Mesothelial cell of epicardium (in vitro differentiated cells): ENCODE results near the gene ATP13A2. TPM values are rescaled to one million over a fixed set of nuclear protein-coding genes. Genes with fewer than 3 reads are reported as not detected.

Experiments
- DNase-seq, 2 experiments: peaks; one replicate each; pipeline ENCODE4 v3.0.0; 2021; ENCODE audit warnings: low spot score in 2 of 2; ENCODE audit not compliant: unreplicated experiment in 2 of 2
- H3K27ac Mint-ChIP-seq: 2 replicates; pipeline ENCODE4 v1.8.0; 2021; ENCODE audit warnings: mixed read lengths
- H3K27me3 Mint-ChIP-seq: 2 replicates; pipeline ENCODE4 v1.8.0; 2021; ENCODE audit warnings: low read depth, mixed read lengths
- H3K36me3 Mint-ChIP-seq: 2 replicates; pipeline ENCODE4 v1.8.0; 2021; ENCODE audit warnings: mixed read lengths
- H3K4me1 Mint-ChIP-seq: 2 replicates; pipeline ENCODE4 v1.8.0; 2021; ENCODE audit warnings: mixed read lengths
- H3K4me3 Mint-ChIP-seq: 2 replicates; pipeline ENCODE4 v1.8.0; 2021; ENCODE audit warnings: mild to moderate bottlenecking, moderate library complexity, mixed read lengths
- H3K9me3 Mint-ChIP-seq: 2 replicates; pipeline ENCODE4 v1.8.0; 2021; ENCODE audit warnings: mixed read lengths
- total RNA-seq: library from RNA; stranded (reverse); gene quantifications from 3 replicates; pipeline ENCODE4 v1.2.1, GENCODE V29; 2021
- TF ChIP-seq, protein P1 (sequence below): fragments of 200-600 bp; sonication (generic); IDR thresholded peaks from one replicate; pipeline ENCODE4 v1.5.0; 2021; ENCODE audit warnings: antibody characterized with exemption; ENCODE audit not compliant: unreplicated experiment

Gene ATP13A2
- total RNA-seq, 1 donor from 2014 or later, result 57.8 TPM

DNA sequence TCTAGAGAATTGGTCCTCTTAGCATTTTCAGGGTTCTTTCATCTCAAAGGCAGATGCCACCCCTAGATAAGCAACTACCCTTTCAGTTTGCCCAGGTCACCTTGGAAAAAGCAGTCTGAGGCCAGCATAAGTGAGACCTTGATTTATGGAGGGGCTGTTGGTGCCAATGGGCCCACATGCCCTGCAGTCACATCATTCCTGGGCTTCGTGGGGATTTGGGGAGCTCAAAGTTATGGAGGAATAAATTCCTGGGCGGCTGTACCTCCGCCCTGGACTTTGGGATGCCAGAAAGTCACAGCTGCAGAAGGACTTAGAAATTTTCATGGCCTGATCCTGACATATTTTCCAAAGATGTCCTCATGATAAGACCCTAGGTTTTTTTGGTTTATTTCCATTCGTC is 44.8 kb upstream of the ATP13A2 start:
- H3K4me3 Mint-ChIP-seq, result no peak overlapping the region
- H3K36me3 Mint-ChIP-seq, result no peaks in the 10 kb centered on the region
- H3K27ac Mint-ChIP-seq, result no peak overlapping the region
- no peak for DNase-seq
- H3K9me3 Mint-ChIP-seq, result no peaks in the 10 kb centered on the region
- H3K27me3 Mint-ChIP-seq, result peaks cover 5% of the 10 kb centered on the region
- peaks cover 17% of the 10 kb centered on the region for H3K4me1 Mint-ChIP-seq
- TF ChIP-seq, protein P1, sequence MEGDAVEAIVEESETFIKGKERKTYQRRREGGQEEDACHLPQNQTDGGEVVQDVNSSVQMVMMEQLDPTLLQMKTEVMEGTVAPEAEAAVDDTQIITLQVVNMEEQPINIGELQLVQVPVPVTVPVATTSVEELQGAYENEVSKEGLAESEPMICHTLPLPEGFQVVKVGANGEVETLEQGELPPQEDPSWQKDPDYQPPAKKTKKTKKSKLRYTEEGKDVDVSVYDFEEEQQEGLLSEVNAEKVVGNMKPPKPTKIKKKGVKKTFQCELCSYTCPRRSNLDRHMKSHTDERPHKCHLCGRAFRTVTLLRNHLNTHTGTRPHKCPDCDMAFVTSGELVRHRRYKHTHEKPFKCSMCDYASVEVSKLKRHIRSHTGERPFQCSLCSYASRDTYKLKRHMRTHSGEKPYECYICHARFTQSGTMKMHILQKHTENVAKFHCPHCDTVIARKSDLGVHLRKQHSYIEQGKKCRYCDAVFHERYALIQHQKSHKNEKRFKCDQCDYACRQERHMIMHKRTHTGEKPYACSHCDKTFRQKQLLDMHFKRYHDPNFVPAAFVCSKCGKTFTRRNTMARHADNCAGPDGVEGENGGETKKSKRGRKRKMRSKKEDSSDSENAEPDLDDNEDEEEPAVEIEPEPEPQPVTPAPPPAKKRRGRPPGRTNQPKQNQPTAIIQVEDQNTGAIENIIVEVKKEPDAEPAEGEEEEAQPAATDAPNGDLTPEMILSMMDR, result no peak

DNA sequence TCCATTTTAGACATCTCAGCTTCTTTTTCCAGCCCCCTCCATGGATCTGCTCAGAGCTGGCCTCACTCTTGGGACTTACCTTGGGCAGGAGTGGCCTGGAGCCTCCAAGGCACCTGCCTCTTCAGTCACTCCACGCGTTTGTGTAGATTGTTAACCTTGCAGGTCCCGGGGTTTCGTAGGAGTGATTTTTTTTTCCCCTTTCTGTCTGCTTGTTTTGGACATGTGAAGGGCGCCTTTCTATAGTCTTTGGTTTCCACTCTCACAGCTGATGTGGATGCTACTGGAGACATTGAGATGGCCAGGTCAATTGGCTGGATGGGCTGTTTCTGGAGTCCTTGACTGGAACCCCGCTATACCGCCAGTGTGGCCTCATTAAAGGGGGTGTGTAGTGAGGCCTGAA is 44.1 kb upstream of the ATP13A2 start:
- H3K9me3 Mint-ChIP-seq, result no peaks in the 10 kb centered on the region
- H3K27ac Mint-ChIP-seq, result no peak overlapping the region
- no peaks in the 10 kb centered on the region for H3K36me3 Mint-ChIP-seq
- H3K4me3 Mint-ChIP-seq, result peak overlapping the region; percentile 31
- H3K27me3 Mint-ChIP-seq, result peaks cover 5% of the 10 kb centered on the region
- H3K4me1 Mint-ChIP-seq, result peaks cover 20% of the 10 kb centered on the region
- no peak for DNase-seq
- TF ChIP-seq, protein P1, result no peak

DNA sequence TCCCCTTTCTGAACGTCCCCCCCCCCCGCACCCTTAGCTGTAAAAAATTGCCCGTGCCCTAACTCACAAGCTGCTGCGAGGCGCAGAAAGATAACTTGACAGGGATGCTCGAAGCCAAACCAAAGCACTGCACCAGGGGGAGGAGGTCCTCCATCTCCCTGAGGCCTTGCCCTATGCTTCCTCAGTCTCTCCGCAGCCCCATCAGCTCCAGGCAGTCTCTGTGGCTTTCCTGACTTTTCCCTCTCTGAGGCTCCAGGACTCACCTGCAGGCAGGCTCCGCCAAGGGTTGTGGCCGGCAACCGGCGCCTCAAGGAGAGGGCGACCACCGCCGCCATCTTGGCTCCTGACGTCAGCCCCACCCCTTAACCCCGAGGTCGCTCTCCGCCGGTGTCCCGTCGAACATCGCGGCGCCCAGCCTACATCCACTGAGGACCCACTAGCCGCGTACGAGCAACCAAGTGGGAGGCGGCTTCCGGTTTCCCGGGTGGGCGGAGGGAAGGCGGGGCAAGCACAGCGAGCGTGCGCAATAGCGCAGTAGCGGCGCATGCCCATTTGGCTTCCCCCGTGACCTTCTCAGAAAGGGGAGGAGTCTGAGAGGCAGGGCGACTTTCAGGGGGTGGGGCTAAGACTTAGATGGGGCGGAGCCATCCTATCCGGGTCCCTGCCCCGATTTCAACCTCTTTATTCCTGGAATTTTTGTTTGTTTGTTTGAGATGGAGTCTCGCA is 42.1 kb upstream of the ATP13A2 start, which contains the start of gene SDHB:
Gene SDHB (minus strand): TSS at position 348 of the 726 bp plus-strand sequence. CDS start 13 bp downstream, at position 335.
- Mint-ChIP-seq H3K9me3 (no peaks in the 10 kb centered on the region), H3K36me3 (no peaks in the 10 kb centered on the region), H3K4me1 (peaks cover 18% of the 10 kb centered on the region), H3K27ac (peak within 1 kb of the TSS; percentile 94), H3K27me3 (peaks cover 5% of the 10 kb centered on the region), H3K4me3 (peak within 1 kb of the TSS; percentile 96)
- TF ChIP-seq, protein P1, result no peak
- DNase-seq, result peak; percentile 93 to 99

DNA sequence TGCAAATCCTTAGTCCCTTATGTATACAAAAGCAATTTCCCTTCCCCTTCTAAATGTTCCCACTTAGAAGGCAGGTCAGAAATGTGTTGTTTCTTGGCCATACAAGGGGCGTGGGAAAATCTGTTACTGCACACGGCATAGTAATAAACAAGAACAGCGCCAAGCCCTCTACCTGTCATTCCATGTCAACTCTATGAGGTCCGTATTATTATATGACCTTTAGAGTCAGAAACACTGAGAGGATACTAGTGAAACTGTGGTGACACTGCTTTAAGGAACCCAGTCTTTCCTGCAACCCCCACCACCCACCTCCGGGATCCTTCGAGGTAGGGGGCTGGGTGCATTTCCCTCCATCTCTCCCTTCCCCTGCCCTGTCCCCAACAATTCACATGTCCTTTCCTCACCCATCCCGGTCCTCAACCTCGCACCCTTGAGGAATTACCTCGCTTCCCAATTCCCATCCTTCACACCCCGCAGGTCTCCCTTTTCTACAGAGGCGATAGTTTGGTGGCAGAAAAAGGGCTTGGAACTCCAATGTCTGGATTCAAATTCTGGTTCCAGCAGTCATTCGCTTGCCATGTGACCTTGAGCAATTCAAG is 41.5 kb upstream of the ATP13A2 start:
- Mint-ChIP-seq H3K27ac (peak overlapping the region; percentile 94), H3K4me1 (peaks cover 18% of the 10 kb centered on the region), H3K27me3 (peaks cover 3% of the 10 kb centered on the region), H3K4me3 (peak overlapping the region; percentile 96), H3K36me3 (no peaks in the 10 kb centered on the region), H3K9me3 (no peaks in the 10 kb centered on the region)
- no peak for DNase-seq
- TF ChIP-seq, protein P1, result no peak

DNA sequence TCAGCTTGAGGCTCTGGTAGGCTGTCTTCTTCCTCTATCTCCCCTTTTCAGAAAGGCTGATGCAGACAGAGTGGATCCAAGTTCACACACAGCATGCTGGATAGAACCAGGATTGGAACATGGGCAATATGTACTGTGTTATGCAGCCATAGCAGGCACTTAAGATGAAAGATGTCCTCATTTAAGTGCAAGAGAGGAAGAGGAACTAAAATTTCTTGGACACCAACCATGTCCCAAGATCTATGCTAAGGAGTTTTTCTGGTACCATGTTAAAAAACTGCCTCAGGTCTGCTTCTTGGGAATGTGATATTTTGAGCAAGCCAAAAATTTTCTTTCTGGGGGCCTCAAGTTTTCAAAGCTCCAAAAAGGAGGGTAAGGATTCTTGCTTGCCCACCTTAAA is 40.9 kb upstream of the ATP13A2 start:
- TF ChIP-seq, protein P1, result no peak
- Mint-ChIP-seq H3K4me3 (peak overlapping the region; percentile 49), H3K9me3 (no peaks in the 10 kb centered on the region), H3K36me3 (no peaks in the 10 kb centered on the region), H3K27me3 (no peaks in the 10 kb centered on the region), H3K4me1 (peaks cover 18% of the 10 kb centered on the region), H3K27ac (no peak overlapping the region)
- no peak for DNase-seq
